GM18520 (cell line): ENCODE data around the gene ATF6B.

Source experiments
- ATAC-seq: cut with Tn5 transposase; IDR thresholded peaks from one replicate; pipeline ENCODE4 v1.9.1; 2021; ENCODE audit not compliant: unreplicated experiment

ATF6B gene

DNA sequence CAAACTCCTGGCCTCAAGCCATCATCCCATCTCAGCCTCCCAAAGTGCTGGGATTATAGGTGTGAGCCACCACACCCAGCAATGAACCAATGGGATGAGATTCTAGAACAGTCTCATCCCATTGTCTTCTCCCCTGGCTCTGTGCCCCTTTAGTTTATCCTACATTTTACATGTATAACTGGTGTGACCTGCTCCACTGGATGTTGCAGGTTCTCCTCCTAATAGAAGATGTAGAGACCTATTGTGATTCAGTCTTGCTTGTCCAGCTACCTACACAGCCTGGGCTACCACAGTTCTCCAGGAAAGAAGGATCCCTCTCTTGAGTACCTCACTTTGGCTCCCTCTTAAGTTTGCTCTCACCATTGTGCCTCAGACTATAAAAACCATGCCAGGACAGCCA lies 4.1 kb upstream of the ATF6B start:
- ATAC-seq, result no peak

DNA sequence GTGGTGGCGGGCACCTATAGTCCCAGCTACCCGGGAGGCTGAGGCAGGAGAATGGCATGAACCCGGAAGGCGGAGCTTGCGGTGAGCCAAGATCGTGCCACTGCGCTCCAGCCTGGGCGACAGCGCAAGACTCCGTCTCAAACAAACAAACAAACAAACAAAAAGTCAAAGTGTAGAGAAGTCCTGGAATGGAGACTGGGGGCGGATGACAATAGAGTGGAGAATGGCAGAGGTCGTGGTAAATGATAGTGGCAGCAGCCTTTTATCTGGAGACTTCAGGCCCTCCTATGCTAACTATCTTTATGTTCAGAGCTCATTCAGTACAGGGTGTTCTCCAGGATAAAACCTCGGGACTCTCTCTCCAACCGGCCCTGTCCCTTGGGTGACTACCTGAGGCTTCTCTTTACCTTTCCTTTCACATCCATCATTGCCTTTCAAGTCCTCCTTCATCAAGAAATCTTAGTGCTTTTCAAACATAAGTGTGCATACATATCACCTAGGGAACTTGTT lies 3.4 kb upstream of the ATF6B start:
- no peak for ATAC-seq

DNA sequence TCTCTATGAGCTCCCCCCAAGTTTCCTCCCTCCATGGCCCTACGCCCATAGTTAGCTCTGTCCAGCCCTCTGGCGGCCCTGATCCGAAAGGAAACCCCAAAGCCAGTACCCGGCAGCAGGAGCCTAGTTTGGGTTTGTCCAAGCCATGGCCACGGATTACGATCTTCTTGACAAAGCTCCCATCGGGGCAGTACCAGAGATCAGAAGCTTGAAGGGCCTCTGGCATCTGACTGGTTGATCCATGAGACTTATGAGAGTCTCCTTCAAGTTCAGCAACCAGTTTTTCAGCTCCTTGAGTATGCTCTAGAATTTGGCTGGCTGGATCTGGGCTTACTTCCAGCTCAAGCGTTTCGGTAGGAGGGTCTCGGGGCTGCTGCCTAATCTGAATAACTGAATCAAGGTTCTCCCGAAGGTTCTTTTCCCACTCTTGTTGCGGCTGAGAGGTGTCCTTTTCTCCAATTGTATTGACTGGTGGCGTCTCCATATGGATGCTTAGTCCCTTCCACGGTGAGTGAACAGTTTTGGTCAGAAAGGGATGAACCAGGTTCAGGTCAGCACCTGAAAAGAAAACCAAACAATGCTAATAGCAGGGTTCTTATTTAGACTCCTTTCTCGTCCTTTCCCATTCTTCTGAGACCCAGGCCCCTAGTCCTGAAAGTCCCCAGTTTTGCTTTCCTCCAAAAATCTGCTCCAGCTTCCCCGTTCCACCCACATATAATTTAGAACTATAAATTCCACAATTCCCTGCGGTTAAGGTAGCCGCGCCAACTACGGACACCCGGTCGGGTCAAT lies 1.4 kb upstream of the ATF6B start:
- ATAC-seq, result peak; percentile 5

DNA sequence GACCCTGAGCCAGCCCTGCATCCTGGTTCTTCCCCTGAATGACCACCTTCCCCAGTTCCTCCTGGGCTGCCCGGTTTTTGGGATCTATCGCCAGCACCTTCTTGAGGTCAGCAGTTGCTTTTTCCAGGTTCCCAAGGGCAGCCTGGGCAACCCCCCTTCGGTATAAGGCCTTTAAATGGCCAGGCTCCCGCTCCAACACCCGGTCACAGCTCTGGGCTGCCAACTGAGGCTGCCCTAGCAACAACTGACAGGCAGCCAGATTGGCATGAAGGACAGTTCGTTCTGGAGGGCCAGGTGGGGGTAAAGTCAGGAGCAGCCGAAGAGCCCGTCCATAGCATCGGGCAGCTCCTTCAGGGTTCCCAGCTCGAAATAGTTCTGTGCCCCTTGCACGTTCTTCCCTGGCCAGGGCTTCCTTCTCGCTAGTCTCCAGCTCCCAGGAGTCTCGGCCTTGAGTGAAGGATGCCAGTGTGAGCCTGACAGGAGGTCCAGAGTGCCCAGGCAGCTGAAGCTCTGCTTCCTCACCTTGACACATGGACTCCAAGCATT lies 778 bp upstream of the ATF6B start:
- ATAC-seq, result no peak

DNA sequence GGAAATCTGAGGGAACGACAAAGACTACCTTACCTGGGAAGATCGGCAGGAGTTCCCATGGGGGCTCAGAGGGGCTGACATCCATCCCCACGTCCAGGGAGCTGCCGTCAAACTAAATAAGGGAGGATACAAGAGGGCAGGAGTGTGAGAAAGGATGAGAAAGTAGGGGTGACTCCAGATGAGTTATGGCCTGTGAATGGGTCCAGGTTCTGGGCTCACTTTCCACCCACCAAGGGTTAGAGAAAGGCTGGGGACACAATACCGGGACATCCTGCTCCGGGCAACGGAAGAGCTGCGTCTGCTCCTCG lies 683 bp downstream of the ATF6B start:
- ATAC-seq, result no peak

DNA sequence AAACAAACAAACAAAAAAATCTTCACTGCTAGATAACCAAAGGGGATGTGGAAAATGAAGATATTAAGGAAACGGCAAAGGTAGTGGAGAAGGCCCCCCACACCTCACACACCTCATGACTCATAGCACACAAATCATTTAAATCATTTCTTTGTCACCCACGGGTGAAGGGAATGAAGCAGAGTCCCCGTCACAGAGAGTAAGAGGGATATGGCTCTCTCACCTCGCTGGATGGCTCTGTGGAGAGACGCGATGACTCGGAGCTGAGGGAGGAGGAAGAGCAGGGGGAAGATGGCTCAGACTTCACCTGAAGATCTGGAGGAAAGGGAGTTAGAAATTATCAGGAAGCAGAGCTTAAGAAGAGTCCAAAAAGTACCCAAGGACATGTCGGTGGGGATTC lies 1.2 kb downstream of the ATF6B start:
- no peak for ATAC-seq

DNA sequence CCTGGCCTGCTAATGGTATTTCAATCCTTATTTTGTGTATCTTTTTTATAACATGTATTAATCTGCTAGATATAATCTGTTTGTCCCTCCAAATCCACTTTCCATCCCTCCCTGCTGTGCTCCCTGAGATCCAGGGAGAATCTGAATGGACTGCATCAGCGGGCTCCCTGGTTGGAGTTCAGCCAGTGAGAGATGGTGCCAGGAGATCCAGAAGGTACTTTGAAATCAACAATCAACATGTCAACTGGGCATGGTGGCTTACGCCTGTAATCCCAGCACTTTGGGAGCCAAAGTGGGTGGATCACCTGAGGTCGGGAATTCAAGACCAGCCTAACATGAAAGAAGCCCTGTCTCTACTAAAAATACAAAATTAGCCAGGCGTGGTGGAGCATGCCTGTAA lies 4.4 kb downstream of the ATF6B start:
- ATAC-seq, result no peak

DNA sequence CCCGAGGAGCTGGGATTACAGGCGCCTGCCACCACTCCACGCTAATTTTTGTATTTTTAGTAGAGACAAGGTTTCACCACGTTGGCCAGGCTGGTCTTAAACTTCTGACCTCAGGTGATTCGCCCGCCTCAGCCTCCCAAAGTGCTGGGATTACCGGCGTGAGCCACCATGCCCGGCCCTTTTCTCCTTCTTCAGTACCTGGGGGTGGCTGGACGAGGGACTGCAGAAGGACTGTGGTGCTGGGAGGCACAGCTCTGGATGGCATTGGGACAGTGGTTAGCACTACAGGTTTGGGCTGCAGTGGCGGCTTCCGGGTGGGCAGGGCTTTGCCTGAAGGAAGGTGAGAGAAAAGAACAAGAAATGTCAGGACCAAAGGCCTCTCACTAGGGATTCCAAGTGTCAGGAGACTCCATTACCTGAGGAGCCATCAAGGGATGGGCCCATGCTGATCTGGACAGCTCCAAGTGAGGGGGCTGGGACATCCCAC lies 7.4 kb downstream of the ATF6B start:
- ATAC-seq, result no peak

DNA sequence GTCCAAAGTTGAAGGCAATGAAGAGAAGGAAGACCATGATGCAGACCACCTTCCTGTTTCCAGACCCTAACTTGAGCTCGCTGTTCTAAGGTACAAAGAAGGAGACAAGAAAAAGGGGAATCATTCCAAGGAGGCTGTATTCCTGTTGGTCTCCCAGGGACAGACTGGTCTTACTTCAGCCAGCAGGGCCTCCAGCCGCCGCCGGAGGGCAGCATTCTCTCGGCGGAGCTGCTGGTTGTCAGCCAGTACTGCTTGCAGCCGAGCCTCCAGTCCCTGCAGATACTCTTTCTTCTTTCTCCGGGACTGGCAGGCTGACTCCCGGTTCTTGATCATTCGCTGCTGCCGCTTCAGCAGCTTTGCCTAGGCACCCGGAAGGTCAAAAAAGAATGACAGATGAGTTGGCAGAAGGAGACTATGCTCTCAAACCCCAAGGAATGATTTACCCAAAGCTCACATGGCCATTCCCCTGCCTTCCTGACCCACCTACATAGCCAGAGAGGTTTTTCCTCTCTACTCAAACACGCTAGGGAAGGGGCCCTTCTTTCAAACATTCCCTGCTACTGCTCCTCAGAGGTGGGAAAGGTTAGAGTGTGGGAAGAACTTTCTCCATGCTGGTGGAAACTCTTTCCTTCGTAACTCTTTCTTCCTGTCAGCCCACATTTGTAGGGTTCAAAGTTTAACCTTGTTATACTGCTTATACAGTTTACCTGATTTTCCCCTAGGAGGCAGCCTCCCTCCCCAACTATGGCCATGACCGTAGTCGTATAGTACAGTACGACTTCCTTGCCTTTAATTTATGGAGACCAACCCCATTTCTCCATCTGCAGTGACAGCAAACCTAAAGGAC lies 9.0 kb downstream of the ATF6B start:
- ATAC-seq, result no peak

DNA sequence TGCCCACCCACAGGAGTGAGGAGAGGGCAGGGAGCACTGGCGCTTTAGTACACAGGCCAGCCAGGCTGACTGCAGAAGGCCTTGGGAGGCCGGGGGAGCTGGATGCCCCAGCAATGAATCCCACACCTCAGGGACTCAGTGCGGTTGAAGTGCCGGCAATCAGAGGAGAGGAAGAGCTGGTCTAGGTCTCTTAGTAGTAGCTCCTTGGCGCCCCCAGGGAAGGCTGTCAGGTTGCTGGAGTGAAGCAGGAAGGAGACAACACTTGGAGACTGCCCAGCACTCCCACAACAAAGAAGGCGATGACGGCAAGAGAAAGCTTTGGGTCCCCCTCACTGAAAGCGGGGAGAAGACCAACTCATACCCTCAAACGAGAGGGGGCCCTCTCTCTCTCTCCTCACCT lies 10.6 kb downstream of the ATF6B start:
- no peak for ATAC-seq

DNA sequence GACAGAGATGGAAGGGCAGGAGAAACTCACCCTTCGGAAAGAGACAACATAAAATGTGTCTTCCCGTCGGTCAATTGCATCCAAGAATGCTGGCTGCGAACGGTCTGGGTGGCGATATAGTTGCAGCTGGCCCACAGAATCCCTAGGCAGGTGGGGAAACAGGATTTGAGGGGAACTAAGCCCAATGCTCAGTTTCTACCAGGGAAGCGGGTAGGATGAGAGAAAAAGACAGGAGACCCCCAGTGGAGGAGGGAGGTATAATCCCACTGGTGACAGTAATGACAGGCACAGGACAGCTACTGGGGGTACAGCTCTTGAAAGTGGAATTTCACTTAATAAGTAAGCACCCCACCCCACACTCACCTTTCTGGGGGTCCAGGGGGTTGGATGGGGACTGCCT lies 11.4 kb downstream of the ATF6B start:
- no peak for ATAC-seq

DNA sequence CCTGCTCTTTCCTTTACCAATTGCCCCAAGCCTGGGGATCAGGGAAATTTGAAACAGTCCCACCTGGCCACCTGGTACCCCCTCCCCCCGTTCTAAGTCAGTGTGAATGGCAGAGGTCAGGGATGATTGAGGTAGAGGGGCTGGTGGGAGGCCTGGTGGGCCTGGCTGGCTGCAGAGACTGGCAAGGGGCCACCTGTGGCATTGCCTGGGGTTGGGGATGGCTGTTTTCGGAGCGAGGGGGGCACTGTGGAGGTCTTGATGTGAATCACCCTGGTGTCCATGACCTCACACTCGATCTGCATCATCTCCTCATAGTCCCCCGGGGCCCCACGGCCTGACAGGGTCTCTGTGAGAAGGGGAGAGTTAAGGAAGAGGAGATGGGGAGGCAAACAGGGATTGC lies 12.4 kb downstream of the ATF6B start:
- ATAC-seq, result no peak

DNA sequence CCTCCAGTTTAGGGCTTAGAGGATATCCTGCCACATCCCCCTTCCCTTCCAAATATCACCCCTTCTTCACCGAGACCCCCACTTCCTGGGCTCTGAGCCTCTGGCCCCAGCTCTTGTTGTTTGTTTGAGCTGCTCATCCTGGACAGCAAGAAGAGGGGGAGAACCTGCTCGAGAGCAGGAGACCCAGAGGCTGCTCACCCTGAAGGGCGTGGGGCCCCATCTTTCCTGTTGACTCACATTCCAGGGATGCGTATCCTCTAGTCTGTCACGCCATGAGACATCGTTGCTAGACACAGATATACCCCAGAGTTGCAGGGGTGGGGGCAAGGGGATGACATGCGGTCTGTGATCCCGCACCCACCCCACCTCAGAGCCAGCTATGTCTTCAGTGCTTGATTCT lies 13.2 kb downstream of the ATF6B start:
- ATAC-seq, result no peak

DNA sequence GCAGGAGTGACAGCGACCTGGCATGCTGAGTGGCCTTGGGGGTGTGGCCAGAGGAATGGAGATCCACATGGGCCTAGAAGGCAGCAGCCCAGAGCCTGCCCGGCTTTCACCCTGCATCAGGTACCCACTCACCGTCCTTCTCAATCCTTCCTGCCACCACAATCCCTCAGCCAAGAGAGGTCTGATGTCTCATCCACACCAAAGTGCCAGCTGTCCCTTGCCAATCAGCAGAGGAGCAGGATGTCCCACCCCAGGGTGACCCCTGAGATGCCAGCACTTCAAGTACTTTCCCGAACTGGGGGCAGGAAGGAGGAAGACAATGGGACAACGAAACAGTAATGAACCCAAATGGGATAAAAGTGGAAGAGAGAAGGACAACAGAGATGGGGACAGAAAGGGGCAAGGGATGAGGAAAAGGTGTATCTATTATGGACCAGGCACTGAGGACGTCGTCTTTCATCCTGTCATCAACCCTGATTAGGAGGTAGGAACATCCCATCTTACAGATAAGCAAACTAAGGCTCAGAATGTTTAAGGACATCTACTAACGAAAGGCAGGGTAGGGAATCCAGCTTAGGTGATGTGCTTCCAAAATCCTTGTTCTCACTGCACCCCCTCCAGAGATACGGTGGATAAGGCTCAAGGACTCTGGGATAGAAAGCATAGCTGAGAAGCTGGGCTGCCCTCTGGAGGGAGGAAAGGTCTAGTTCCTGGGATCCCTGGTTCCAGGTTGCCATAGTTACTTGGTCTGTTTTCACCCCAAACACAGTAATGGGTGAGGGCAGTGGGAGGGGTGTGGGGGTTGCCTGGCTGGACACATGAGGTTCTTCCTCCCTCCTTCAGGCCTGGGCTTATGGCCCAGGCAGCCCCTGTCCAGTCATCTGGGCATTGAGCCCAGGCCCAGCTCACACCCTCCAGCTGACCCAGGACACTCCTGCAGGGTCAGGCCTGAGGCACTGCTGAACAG lies 14.4 kb downstream of the ATF6B start:
- ATAC-seq, result no peak

DNA sequence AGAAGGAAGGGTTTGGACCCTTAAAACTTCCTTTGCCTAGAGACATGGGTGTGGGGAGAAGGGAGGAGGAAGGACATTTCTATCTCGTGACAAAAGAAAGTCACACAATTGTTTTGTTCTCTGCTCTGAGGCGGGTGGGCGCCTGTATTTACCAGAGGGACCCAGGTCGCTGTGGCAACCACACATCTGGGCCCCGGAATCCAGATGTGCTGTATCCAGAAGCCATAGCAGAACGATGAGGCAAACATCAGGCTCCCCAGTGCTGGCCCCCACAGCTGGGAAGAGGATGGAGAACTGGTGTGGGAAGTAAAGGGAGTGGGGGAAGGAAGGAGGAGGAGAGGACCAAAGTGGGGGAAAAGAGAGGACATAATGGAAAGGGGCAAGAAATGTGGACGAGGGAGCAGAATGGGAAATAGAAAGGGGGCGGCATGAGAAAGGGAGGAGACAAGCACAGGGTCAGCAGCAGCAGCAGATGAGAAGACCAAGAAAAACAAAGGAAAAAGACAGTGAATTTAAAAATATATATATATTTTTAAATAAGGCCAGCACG lies 15.5 kb downstream of the ATF6B start:
- ATAC-seq, result no peak

DNA sequence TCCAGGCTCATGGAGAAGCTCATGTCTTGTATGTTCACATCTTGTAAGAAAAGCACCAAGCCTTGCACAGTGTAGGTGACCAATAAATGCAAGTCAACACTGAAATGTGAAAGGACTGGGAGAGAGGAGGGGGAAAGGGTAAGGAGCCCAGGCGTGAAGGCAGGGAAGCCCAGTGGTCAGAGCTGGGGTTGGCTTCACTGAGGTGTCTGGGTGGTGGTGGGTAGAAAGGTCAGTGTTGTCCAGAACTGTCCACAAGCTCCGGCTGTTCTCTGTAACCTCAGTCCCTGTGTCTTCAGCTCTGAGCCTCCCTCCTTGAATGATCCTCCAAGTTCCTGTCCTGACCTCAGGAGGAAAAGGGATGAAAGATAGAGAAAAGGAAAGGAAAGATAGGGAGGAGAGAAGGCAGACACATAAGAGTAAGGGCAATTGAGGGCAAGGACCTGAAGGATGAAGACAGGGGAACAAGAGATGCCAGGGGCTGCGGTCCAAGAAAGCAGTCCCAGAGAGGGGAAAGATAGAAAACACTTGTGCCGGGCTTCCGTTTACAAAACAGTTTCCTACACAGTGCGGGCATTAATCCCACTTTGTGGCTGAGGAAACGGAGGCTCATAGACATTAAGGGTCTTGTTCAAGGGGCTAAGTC lies 16.5 kb downstream of the ATF6B start:
- no peak for ATAC-seq

DNA sequence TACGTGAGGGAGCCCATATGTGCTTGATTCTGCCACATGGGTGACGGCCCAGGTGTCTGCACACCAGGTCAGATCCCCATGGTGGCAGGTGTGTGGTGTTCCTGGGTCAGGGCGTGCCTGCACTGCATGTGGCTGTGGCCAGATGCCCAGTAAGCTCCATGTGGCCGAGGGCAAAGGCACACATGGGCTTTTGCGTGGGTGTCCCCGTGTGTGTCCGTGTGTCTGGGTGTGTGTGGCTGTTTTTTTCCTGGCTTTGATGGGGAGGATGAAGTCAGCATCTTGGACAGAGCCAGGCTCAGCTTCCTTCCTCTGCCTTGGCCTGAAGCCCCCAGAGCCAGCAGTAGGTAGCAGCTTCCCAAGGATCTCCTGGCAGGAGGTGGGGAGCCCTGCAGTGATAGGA lies 17.4 kb downstream of the ATF6B start:
- no peak for ATAC-seq

DNA sequence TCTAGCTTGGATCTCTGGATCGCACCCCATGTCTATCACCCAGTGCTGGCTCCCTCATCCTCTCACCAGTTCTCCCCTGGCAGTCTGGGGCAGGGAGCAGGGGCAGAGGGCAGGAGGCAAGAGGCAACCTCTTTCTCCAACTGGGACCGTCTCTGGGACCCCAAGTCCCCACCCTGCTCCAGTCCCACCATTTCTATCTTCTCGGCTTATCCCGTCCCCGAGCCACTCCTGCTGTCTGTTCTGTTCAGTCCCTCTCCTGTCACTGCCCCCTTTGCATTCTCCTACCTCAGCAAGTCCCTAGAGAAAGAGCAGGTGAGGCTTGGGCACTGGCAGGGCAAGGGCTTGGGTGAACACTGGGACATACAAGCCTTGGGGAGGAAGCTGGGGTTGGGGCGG lies 18.3 kb downstream of the ATF6B start:
- no peak for ATAC-seq

DNA sequence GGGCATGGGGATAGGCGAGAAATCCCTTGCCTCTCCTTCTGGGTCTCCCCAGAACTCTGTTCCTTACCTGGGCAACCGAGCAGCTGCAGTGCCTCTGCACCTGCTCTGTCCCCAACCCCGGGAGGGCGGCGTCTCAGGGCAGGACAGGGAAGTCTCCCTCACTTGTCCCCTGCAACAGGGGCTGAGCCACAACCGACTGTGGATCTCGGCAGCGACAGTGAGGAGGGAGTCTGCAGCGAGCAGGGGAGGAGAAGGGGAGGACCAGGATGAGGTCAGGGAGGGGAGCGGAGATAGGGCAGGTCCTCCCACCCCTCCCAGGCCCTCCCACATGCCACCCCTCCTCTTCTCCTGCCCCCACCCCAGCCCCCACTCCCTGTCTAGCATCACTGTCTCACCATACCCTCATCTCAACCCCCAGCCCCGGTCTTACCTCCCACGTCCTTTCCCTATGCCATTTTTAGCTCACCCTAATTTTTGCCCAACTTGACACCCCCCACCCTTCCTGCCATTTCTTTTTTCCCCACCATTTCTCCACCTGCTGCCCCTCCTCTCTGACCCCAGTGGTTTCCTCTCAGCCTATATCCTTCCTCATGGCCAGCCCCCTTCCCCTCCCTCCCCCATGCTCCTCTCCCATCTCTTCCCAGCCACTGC lies 18.8 kb downstream of the ATF6B start, which contains the start of gene TNXB:
Gene TNXB, minus strand, starts transcription at position 225 of the 651 bp plus-strand sequence. CDS start 11,140 bp downstream, outside the sequence.
- no peak for ATAC-seq
